HCT116 (cell line): Measurements from ENCODE around the gene DYRK1B.
"Not testable (repeated sequence)": the region's sequence is repeated elsewhere in the genome, so short reads cannot be mapped to it uniquely, and the experiment has no call there.

Source experiments
- POLR2A ChIP-seq: IDR thresholded peaks from 2 replicates; pipeline ENCODE4 v1.7.0; 2011; ENCODE audit warnings: borderline replicate concordance; ENCODE audit not compliant: insufficient read depth, insufficient read length; ENCODE audit errors: extremely low read depth
- POLR2AphosphoS5 ChIP-seq: IDR thresholded peaks from 2 replicates; pipeline ENCODE4 v1.6.1; 2011; ENCODE audit warnings: mild to moderate bottlenecking, low read depth, low read length, moderate library complexity
- SP1 ChIP-seq: IDR thresholded peaks from 2 replicates; pipeline ENCODE4 v1.6.1; 2012; ENCODE audit warnings: low read depth

GRCh38 chr19:39877488-39877887 is 43.5 kb upstream of the DYRK1B start:
- TF ChIP-seq POLR2A, POLR2AphosphoS5, SP1: not testable (repeated sequence)
